ENCODE data around the gene EEF2K.
A peak's percentile ranks its signal among the peaks of the same experiment; 100 is the strongest.
"Not testable (repeated sequence)": the region's sequence is repeated elsewhere in the genome, so short reads cannot be mapped to it uniquely, and the experiment has no call there.

Gene EEF2K

GRCh38 chr16:22296225-22297113, 90.4 kb downstream of the EEF2K start:
- no peak for DNase-seq (ENCODE audit: low spot score)

- peak; percentile 100 for DNase-seq (ENCODE audit: low spot score)
Observed at GRCh38 chr16:22297114-22297870, 91.2 kb downstream of the EEF2K start, which contains the start of gene POLR3E. POLR3E (plus strand) TSS chr16:22297409; CDS start chr16:22302969, 5,560 bp downstream.

DNA sequence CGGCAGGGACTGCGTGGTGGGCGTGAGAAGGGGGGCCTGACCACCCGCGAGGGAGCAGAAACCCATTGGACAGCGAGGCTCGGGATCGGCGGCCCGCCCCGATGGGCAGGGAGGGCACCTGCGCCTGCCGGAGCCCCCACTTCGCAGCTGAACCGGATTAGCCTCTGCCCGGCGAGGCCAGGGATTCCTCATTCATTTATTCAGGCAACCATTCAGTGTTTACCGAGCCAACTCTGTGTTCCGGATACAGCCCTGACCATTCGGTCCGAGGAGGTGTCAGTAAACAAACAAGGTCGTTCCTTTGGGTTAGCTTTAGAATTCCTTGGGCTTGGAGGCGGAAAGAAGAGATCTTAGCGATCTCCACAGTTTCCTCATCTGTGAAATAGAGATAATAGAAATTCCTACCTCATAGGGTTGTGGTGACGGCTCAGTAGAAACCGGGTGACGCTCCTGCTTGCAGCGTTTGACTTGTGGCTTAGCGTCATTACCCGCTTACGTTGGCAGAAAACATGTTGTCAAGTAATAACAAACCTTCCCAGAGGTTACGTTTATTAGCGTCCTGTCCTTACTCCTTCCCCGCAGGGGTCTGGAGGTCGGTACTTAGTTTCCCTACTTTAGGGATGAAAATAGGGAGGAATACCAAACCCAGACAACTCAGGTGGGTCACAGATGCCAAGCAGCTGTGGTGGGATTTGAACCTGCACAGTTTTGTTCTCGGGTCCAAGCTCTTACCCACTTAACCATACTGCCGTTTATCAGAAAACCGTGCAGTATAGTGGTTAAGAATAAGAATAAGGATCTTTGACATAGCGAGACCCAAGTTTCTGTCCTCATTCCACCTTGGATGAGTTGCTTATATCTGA, 92.0 kb downstream of the EEF2K start:
- peak; percentile 81 for DNase-seq (ENCODE audit: low spot score)

- no peak for DNase-seq (ENCODE audit: low spot score)
Observed at GRCh38 chr16:22299036-22299435, 93.0 kb downstream of the EEF2K start.

- no peak for DNase-seq (ENCODE audit: low spot score)
Observed at GRCh38 chr16:22300427-22301071, 94.5 kb downstream of the EEF2K start.

GRCh38 chr16:22301423-22301822, 95.3 kb downstream of the EEF2K start:
- DNase-seq (ENCODE audit: low spot score): not testable (repeated sequence)

DNA sequence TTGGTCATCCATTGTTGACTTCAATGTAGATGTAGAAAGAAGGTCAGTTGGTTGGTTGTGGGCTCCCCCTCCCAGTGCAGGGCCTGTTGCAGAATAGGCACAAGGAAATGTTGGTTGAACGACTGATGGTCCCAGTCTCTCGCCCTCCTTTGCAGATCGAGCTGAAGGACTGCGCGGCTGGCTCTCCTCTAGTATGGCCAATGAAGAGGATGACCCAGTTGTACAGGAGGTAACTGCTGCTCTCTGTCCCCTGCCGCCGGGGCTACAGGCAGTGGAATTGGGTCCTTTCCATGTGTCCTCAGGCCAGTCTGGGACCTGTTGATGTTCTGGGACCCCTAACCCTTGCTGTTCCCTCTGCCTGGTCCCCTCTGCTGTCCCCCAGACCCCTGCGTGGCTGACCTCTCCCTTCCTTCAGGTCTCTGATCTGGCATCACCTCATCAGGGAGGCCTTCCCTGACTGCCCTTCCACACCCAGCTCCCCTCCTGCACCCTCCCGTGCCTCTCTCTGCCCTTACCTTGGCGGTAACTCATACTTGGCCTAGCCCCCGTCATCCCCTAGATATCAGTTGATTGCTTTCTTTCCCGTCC, 96.8 kb downstream of the EEF2K start:
- no peak for DNase-seq (ENCODE audit: low spot score)

DNA sequence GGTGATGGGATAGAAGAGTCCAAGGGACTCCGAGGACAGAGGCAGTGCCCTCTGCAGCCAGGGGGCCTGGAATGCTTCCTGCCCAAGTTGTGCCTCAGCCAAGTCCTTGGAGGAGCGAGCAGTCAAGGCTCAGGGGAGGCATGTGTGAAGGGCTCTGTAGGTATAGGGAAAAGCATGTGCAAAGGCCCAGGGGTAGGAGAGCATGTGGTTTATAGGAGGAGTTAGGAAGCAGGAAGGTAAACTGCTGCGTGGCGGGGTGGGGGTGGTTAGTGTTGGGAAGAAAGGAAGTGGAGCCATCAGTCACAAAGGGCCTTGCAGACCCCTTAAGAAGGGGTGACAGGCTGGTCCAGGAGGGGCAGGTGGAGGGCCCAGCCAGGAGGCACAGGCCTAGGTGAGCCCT, 98.3 kb downstream of the EEF2K start:
- no peak for DNase-seq (ENCODE audit: low spot score)

GRCh38 chr16:22306788-22307187, 100.7 kb downstream of the EEF2K start:
- no peak for DNase-seq (ENCODE audit: low spot score)

DNA sequence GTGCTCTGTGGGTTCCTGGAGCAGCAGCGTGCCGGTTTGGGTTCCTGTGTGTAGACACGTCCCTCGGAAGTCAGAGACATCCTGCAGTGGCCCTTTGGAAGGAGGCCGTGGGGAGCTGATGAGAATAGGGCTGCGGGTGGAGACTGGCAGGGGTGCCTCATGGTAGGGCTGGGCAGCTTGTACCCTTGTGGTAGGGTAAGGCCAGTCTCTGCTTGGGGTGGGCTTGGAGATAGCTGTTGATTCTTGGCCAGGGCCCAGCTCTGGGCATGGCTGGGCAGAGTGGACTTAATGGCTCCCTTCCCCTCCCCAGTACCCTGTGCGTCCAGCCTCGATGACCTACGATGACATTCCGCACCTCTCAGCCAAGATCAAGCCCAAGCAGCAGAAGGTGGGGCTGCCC, 101.8 kb downstream of the EEF2K start:
- DNase-seq (ENCODE audit: low spot score): no peak

DNA sequence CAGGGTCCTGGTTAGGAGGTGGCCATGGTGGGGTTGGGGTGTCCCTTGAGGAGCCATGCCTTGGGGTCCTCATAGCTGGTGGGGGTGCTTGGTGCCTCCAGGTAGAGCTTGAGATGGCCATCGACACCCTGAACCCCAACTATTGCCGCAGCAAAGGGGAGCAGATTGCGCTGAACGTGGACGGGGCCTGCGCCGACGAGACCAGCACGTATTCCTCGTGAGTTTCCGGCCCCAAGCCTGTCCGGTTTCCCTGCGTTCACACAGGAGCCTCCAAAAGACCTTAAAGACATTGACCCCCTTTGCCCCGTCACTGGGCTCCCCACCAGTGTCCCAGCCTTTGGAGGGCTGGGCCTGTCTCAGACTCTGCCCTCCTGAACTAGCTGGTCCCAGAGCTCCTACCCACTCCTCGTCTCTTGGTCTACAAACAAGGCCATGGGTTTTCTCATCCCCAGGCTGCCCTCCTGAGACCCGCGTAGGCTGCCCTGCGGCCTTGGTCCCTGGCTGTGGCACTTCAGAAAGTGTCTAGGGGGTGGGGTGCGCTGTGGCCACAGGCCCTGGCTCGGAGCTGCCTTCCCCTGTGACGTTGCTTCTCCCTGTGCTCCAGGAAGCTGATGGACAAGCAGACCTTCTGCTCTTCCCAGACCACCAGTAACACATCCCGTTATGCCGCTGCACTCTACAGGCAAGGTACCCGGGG, 102.9 kb downstream of the EEF2K start:
- no peak for DNase-seq (ENCODE audit: low spot score)

- no peak for DNase-seq (ENCODE audit: low spot score)
Observed at GRCh38 chr16:22311520-22311919, 105.4 kb downstream of the EEF2K start.

- no peak for DNase-seq (ENCODE audit: low spot score)
Observed at GRCh38 chr16:22312897-22313781, 107.1 kb downstream of the EEF2K start.

DNA sequence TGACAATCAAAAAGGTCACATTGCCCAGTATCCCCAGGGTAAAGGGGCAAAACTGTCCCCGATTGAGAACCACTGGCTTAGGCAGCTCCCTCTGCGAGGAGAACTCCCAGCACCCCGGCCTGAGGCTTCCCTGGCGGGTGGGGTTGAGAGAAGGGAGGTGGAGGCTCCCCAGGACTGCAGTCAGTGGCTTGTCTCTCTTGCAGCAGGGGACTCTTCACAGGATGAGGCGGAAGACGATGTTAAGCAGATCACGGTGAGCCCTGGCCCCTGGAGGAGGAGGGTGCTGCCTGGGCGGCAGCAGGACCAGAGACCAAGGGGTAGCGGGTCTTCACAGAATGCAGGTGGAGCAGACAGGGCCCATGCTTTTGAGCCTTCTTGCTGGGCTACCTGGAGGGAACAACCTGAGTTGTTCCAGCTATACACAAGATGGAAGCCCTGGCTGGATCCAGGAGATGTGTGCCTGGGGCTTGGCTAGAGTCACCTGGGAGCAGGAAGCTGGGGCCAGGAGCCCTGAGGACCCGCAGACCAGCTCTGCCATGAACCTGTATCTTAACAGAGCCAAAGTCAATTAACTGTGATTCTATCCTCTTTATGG, 107.9 kb downstream of the EEF2K start:
- no peak for DNase-seq (ENCODE audit: low spot score)

DNA sequence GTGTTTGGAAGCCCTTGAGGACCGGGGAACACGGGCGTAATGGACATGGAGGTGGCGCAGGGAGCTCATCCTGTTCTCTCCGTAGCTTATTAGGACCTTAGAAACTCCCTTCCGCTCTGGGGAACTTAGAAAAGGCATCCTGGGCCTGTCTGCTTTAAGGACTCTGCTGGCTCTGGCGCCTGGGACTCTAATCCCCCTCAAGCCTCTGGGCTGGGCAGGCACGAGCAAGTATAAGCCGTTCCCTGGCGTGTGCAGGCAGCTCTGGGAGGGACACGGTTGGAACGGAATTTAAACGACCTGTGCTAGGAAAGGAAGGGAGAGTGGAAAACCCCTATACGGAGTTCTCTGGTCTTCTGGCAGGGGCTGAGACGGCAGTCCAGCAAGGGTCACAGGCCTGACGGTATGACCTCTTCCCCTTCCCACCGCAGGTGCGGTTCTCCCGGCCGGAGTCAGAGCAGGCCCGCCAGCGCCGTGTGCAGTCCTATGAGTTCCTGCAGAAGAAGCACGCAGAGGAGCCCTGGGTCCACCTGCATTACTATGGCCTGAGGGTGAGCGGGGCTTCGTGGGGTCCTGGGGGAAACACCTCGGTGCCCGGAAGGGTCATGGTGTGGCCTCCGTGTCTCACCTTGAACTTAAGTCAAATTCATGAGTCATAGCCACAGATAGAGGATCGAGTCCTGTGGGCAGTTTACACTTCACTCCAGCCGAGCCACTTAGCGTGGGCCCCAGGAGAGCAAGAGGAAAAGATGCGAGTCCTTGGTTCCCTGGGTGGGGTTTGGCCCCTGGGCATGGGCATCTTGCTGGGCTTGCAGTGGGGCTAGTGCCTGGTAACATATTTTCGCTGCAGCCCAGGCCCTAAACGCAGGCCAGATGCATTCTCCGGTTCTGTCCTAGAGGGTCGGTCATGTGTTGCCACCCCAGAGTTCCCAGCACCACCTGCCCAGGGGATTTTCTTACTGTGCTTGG, 108.9 kb downstream of the EEF2K start:
- DNase-seq (ENCODE audit: low spot score): no peak

DNA sequence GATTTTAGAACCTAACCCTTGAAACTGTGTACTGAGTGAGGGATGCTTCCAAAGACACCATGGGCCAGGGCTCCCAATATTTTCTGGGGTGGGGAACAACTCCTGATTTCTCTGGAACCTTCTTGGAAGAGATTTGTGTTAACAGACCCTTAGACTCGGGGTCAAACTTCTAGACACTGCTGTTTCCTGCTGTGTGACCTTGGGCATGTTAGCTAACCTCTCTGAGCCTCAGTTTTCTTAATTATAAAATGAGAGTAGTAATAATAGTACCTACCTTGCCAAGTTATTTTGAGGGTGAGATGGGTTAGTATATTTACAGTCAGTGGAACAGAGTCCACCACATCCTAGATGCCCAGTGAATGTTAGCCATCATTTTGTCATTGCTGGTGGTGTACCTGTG, 109.9 kb downstream of the EEF2K start:
- DNase-seq (ENCODE audit: low spot score): no peak

DNA sequence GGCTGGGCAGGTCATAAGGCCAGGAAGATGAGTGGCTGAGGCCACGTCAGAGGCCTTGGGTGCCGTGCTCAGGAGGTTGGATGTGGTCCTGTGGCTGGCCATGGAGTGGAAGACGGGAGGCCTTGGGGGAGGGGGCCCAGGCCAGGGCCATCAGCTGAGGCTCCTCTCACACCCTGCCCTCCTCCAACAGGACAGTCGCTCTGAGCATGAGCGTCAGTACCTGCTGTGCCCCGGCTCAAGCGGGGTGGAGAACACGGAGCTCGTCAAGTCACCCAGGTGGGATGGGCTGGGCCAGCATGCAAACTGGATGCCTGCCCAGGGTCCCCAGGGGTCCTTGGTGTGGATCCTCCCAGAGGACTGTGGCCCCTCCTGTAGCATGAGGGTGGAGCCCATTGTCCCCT, 110.3 kb downstream of the EEF2K start:
- peak; percentile 49 for DNase-seq (ENCODE audit: low spot score)

DNA sequence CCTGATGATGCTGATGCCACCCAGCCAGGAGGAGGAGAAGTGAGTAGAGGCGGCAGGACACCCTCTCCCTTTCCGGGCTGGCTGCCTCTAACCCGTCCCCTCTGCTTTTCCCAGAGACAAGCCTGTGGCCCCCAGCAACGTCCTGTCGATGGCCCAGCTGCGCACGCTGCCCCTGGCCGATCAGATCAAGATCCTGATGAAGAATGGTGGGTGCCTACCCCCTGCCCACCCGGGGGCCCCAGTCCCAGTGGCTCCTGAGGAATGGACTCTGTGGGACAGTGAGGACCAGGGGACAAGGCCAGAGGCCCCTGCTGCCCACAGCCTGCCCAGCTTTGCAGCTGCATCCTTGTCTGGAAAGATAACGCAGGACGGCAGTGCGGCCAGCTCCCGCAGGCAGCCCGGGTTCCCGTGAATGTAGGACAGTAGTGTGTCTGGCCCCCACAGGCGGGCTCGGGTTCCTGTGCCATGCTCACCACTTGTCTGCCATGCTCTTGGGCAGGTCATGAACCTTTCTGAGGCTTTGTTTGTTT, 111.0 kb downstream of the EEF2K start:
- no peak for DNase-seq (ENCODE audit: low spot score)
